Choroid plexus epithelial cell (primary cell): ENCODE results near the gene CTNNAL1.
"Not testable (repeated sequence)": the region's sequence is repeated elsewhere in the genome, so short reads cannot be mapped to it uniquely, and the experiment has no call there.

Experiments used
- DNase-seq: peaks from one replicate; pipeline ENCODE4 v3.0.0-alpha.2; 2010; ENCODE audit warnings: low read depth
- H3K4me3 ChIP-seq: 2 replicates; pipeline ENCODE4 v1.5.1; 2011; ENCODE audit warnings: low read depth, mild to moderate bottlenecking, control low read depth, low read length, moderate library complexity
- TF ChIP-seq, protein P1 (sequence below): conservative IDR thresholded peaks from 2 replicates; pipeline ENCODE4 v1.5.1; 2011; ENCODE audit warnings: low read depth, mild to moderate bottlenecking, control low read depth, inconsistent platforms, low read length, moderate library complexity

CTNNAL1 gene

DNA sequence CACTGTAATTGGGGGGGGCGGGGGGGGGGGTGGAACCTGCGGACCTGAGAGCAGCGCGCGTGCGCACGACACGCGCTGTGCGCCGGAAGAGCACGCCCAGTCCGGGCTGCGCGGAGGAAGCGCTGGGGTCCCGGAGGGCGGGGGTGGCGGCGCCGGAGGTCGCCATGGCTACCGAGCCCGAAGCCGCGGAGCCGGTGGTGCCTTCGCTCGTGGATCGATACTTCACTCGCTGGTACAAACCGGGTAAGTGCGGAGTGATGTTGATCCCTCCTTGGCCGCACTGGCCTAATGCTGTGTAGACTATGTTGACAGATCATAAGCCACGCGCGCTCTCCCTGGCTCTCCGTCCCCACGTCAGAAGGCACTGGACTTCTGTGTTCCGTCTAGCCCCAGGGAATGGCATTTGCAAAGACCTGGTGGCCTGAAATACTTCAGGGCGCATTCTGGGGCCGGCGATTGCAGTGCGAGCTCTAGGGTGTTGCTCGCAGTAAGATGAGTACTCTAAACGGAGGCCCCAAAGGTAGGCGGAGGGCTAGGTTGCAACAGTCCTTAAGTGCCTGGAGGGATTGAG lies 78.9 kb downstream of the CTNNAL1 start, which contains the start of gene ABITRAM:
Gene ABITRAM, plus strand, starts transcription at position 78 of the 571 bp plus-strand sequence. Its CDS starts 87 bp downstream, at position 165.
- DNase-seq = peak; percentile 86
- peak within 1 kb of the TSS; percentile 88 for H3K4me3 ChIP-seq
- TF ChIP-seq, protein P1, sequence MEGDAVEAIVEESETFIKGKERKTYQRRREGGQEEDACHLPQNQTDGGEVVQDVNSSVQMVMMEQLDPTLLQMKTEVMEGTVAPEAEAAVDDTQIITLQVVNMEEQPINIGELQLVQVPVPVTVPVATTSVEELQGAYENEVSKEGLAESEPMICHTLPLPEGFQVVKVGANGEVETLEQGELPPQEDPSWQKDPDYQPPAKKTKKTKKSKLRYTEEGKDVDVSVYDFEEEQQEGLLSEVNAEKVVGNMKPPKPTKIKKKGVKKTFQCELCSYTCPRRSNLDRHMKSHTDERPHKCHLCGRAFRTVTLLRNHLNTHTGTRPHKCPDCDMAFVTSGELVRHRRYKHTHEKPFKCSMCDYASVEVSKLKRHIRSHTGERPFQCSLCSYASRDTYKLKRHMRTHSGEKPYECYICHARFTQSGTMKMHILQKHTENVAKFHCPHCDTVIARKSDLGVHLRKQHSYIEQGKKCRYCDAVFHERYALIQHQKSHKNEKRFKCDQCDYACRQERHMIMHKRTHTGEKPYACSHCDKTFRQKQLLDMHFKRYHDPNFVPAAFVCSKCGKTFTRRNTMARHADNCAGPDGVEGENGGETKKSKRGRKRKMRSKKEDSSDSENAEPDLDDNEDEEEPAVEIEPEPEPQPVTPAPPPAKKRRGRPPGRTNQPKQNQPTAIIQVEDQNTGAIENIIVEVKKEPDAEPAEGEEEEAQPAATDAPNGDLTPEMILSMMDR = no peak

DNA sequence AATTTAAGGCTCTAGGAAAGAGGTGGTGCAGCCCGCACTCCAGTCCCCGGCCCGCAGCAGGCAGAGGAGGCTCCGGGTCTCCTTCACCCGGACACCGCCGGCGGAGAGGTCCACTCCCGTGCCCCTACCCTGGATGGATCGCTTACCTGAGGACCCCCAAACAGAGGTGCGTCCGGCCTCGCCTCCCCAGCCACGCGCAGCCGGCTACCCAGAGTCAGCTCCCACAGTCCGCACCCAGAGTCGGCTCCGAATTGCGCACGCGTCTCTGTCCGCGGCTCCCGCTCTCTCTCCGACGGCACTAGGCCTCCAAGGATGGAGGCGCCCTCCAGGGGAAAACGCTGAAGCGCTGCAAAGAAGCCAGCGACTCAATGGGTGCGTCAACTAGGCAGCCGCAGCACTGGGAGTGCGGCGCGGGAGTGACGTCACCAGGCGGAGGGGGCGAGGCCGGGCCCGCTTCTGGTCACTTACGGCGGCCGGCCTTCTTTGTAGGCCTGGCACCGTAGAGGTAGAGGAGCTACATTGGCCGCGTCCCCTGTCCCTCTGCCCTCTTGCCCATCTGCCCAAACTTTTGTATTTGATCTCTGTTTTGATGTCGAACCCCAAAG lies 79.5 kb downstream of the CTNNAL1 start, which contains the start of gene ELP1:
Gene ELP1, minus strand, starts transcription at position 407 of the 605 bp plus-strand sequence. CDS start 2,978 bp downstream, outside the sequence.
- peak; percentile 96 for DNase-seq
- H3K4me3 ChIP-seq = peak within 1 kb of the TSS; percentile 88

DNA sequence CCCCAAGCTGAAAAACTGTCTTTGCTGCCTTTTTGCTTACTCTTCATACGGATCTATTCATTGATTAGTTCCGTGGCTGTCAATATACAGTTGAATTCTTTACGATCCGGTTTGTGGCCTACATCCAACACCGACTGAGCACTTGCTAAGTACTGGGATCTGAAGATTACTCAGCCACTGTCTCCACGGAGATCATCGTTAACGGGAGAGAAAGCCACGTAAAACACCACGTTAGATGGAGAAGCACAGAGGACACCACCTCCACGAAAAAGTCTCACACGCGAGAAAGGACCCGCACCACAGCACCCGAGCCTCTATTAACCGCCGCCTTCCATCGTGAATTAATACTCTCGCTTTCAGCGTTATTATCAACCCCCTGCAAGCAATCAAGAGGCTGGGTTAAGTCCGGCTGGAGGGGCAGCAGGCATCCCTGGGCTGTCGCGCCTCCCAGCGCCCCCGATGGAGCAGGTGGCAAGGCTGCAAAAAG lies 80.0 kb downstream of the CTNNAL1 start:
- peak overlapping the region; percentile 88 for H3K4me3 ChIP-seq

More for the DNA sequence above, 79.5 kb downstream of the CTNNAL1 start, which contains the start of gene ELP1:
- TF ChIP-seq, protein P1 = peak; percentile 55

DNA sequence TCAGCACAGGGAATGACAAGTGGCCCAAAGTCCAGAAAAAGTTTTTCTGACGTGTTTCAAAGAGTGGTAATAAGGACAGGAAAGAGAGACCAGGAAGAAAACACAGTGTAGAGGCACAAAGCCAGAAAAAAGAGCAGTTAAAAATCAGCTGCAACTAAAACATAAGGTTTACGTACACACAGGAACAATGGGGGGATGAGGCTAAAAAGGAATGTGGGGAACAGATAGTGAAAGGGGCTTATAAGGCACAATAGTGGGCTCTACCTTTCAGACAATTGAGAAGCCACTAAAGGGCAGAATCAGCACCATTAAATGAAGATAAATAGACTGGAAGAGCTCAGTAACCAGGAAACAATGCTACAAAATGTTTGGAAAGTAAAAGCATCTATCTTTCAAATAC lies 84.9 kb downstream of the CTNNAL1 start:
- no peak overlapping the region for H3K4me3 ChIP-seq
- TF ChIP-seq, protein P1 = no peak
- no peak for DNase-seq

More for the DNA sequence above, 80.0 kb downstream of the CTNNAL1 start:
- TF ChIP-seq, protein P1 = no peak
- DNase-seq = peak; percentile 32

DNA sequence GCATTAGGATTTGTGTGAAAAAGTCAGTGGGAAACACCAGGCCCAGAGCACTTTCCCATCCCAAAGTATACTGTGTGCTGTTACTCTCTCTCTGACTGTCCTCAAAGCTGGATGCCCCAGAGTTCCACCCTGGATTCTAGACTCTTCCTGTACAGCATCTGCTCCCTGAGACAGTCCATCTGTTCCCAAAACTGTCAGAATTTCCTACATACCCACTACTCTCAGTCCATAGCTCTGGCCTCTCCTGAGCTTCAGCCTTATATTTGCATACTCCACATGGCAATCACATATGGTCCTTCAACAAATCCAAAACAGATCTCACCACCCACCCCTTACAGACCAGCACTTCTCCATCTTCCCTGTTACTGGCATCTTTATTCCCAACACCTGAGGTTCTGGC lies 88.8 kb downstream of the CTNNAL1 start:
- TF ChIP-seq, protein P1 = no peak
- no peak overlapping the region for H3K4me3 ChIP-seq
- DNase-seq = no peak

DNA sequence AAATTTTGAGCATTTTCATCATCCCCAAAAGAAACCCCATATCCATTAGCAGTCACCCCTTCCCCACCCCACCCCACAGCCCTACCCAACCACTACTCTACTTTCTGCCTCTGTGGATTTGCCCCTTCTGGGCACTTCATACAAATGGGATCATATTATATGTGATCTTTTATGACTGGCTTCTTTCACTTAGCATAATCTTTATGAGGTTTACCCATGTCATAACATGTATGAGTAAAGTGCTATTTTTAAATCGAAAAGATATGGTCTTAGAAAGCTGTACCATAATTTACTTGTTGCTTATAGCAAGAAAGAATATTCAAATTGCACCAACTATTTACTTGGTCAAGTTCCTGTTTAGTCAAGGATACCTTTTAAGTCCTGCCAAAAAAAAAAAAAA lies 92.1 kb downstream of the CTNNAL1 start:
- TF ChIP-seq, protein P1 = no peak
- DNase-seq = no peak
- H3K4me3 ChIP-seq = no peak overlapping the region

DNA sequence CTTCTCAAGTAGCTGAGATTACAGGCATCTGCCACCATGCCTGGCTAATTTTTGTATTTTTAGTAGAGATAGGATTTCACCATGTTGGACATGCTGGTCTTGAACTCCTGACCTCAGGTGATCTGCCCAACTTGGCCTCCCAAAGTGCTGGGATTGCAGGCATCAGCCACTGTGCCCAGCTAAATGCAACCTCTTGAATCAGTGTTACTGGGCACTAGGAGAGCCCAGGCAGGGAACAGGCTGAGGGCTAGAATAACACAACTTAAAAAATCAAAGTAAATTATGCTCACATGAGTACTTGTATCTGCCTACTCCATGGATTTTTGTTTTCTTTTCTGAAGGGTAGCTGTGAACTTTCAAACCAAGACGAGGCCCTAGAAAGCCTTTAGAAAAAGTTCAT lies 92.9 kb downstream of the CTNNAL1 start:
- not testable (repeated sequence) for DNase-seq, H3K4me3 ChIP-seq
